Measurements from ENCODE around the gene TRMT61A.

DNA sequence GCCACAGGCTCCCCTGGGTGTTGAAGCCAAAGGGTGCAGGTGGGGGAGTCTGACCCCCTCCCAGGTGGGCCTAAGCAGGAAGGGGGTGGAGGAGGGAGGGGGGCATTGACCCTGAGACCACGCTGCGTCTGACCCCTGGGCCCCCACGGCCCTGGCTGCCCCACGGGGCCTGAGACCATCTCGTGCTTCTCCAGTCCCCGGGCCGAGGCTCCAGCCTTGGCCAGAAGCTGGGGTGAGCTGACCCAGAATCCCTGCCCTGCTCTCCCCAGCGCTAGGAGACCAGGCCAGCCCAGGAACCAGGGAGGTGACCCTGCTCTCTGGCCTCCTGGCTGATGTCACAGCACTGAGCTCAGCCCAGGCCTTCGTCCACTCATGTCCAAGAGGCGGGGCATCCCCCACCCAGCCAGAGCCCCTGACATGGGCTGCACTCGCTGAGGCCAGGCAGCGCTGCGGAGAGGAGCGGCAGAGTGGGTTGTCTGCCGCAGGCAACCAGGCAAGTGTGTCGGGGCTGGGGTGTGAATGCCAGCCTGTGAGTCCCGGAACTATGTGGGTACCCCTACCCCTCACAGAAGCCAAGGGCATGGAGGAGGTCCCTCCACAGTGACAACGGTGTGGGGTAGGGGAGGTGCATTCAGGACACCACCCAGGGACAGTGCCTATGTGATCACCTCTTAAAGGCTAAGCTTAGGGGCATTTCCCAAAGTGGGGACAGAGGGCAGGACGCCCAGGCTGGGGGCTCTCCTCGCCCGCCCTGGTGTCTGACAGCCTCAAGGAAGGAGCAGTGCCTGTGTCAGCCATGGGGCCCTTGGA, 6.3 kb downstream of the TRMT61A start:
- TF ChIP-seq CTCF (IDR thresholded peaks at IDR 0.05) (no peak), POLR2A (IDR thresholded peaks at IDR 0.05) (no peak)

Measured in prostate gland (tissue), 2 donors.